Mesenchymal stem cell (in vitro differentiated cells and primary cell): ENCODE data around the gene HNRNPA3.

ENCODE experiments used
- DNase-seq: peaks from one replicate; pipeline ENCODE4 v3.0.0-alpha.2; 2013
- H2AFZ ChIP-seq: one replicate; pipeline ENCODE4 v1.6.1; 2013; ENCODE audit warnings: low read depth, mild to moderate bottlenecking, control low read depth, inconsistent platforms, low read length, moderate library complexity
- H2AK5ac ChIP-seq: 2 replicates; pipeline ENCODE4 v1.6.1; 2013; ENCODE audit warnings: low read length, moderate library complexity, mild to moderate bottlenecking, inconsistent platforms; ENCODE audit not compliant: severe bottlenecking
- H2BK120ac ChIP-seq: one replicate; pipeline ENCODE4 v1.6.1; 2013; ENCODE audit warnings: low read depth, mild to moderate bottlenecking, inconsistent platforms, low read length, moderate library complexity
- H2BK12ac ChIP-seq, 2 experiments: one replicate each; pipeline ENCODE4 v1.6.1; 2013; ENCODE audit warnings: inconsistent platforms in 2 of 2, low read length in 2 of 2, mild to moderate bottlenecking in 2 of 2, moderate library complexity in 2 of 2, control low read depth in 1 of 2
- H2BK15ac ChIP-seq: one replicate; pipeline ENCODE4 v1.6.1; 2013; ENCODE audit warnings: mild to moderate bottlenecking, low read depth, inconsistent platforms; ENCODE audit not compliant: poor library complexity, severe bottlenecking
- H2BK5ac ChIP-seq: 2 replicates; pipeline ENCODE4 v1.6.1; 2013; ENCODE audit warnings: low read depth, mild to moderate bottlenecking, low read length, control low read depth, inconsistent platforms; ENCODE audit not compliant: poor library complexity, severe bottlenecking
- H3K14ac ChIP-seq, 2 experiments: one replicate each; pipeline ENCODE4 v1.6.1; 2013; ENCODE audit warnings: inconsistent platforms in 2 of 2, low read length in 2 of 2, control low read depth in 1 of 2, mild to moderate bottlenecking in 1 of 2, moderate library complexity in 1 of 2
- H3K18ac ChIP-seq, 2 experiments: one replicate each; pipeline ENCODE4 v1.6.1; 2013; ENCODE audit warnings: inconsistent platforms in 2 of 2, low read length in 2 of 2, control low read depth in 1 of 2, low read depth in 1 of 2, mild to moderate bottlenecking in 1 of 2
- H3K23ac ChIP-seq, 2 experiments: one replicate each; pipeline ENCODE4 v1.6.1; 2013; ENCODE audit warnings: inconsistent platforms in 2 of 2, low read length in 2 of 2, mild to moderate bottlenecking in 2 of 2, moderate library complexity in 2 of 2, control low read depth in 1 of 2
- H3K27ac ChIP-seq: 2 replicates; pipeline ENCODE4 v1.5.1; 2013; ENCODE audit warnings: mild to moderate bottlenecking, moderate library complexity, low read length, control low read depth, inconsistent platforms; ENCODE audit not compliant: poor library complexity, severe bottlenecking
- H3K27me3 ChIP-seq, 2 experiments: 2 replicates each; pipeline versions ENCODE4 v1.6.1 to v1.7.0; 2013; ENCODE audit warnings: low read length in 2 of 2, mild to moderate bottlenecking in 2 of 2, moderate library complexity in 2 of 2, control low read depth in 1 of 2, inconsistent platforms in 1 of 2; ENCODE audit not compliant: control insufficient read depth in 1 of 2, insufficient read depth in 1 of 2
- H3K36me3 ChIP-seq, 2 experiments: 2 replicates each; pipeline versions ENCODE4 v1.6.1 to v1.7.0; 2013; ENCODE audit warnings: low read length in 2 of 2, control low read depth in 1 of 2, inconsistent platforms in 1 of 2, low read depth in 1 of 2, mild to moderate bottlenecking in 1 of 2; ENCODE audit not compliant: insufficient read depth in 2 of 2, control insufficient read depth in 1 of 2
- H3K4ac ChIP-seq, 2 experiments: one replicate each; pipeline ENCODE4 v1.6.1; 2013; ENCODE audit warnings: inconsistent platforms in 2 of 2, low read length in 2 of 2, mild to moderate bottlenecking in 2 of 2, moderate library complexity in 2 of 2, control low read depth in 1 of 2, low read depth in 1 of 2
- H3K4me1 ChIP-seq: 2 replicates; pipeline ENCODE4 v1.6.1; 2013; ENCODE audit warnings: low read depth, low read length, control low read depth; ENCODE audit not compliant: control insufficient read depth, insufficient read depth
- H3K4me2 ChIP-seq: 2 replicates; pipeline ENCODE4 v1.6.1; 2013; ENCODE audit warnings: low read length, mild to moderate bottlenecking, inconsistent platforms; ENCODE audit not compliant: poor library complexity, severe bottlenecking
- H3K4me3 ChIP-seq, 2 experiments: 2 replicates each; pipeline versions ENCODE4 v1.5.1 to v1.7.0; 2013; ENCODE audit warnings: low read length in 2 of 2, mild to moderate bottlenecking in 2 of 2, control low read depth in 1 of 2, low read depth in 1 of 2; ENCODE audit not compliant: insufficient read depth in 1 of 2
- H3K79me1 ChIP-seq: replicated peaks from 2 replicates; pipeline ENCODE4 v1.6.1; 2013; ENCODE audit warnings: mild to moderate bottlenecking, control low read depth, low read length, inconsistent platforms; ENCODE audit not compliant: poor library complexity, severe bottlenecking
- H3K9ac ChIP-seq: 2 replicates; pipeline ENCODE4 v1.7.0; 2013; ENCODE audit warnings: mild to moderate bottlenecking, low read length, moderate library complexity
- H3K9me3 ChIP-seq: 2 replicates; pipeline ENCODE4 v1.7.0; 2013; ENCODE audit warnings: mild to moderate bottlenecking, low read length; ENCODE audit not compliant: control insufficient read depth
- H4K8ac ChIP-seq: one replicate; pipeline ENCODE4 v1.6.1; 2013; ENCODE audit warnings: inconsistent platforms, mild to moderate bottlenecking, low read length, moderate library complexity
- H4K91ac ChIP-seq: one replicate; pipeline ENCODE4 v1.6.1; 2013; ENCODE audit warnings: mild to moderate bottlenecking, low read length, inconsistent platforms
- WGBS: methylation state at CpG from one replicate; pipeline ENCODE4 v1.1.7; 2013; ENCODE audit warnings: mixed read lengths; 5-methylcytosine and 5-hydroxymethylcytosine counted together

The HNRNPA3 gene

DNA sequence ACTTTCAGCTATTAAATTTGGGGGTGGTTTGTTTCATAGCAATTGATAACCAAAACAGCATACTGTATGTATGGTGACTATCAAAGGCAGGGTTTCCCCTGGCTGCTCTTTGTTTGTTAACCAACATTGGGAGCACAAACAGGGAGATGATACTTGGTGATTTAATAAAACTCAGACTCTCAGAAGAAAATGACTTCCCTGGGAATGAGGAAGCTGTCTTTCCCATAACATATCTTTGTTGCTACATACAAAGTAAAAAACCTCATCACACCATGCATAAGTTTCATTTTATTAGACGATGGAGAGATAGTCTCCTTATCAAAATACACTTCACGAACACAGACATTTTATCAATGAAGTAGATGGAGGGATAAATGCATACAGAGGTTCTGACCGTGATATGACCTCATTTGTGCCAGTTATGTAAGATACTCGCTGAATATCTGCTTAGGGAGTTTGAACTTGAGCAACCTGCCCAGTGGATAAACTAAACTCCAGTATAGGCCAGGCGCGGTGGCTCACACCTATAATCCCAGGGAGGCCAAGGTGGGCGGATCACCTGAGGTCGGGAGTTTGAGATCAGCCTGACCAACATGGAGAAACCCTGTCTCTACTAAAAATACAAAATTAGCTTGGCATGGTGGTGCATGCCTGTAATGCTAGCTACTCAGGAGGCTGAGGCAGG is 55.7 kb downstream of the HNRNPA3 start:
- Histone ChIP-seq H3K4me1 (peaks cover 7% of the 10 kb centered on the region), H3K18ac (no peak overlapping the region), H2AFZ (no peak overlapping the region), H3K9ac (no peak overlapping the region), H3K27me3 (no peaks in the 10 kb centered on the region), H3K14ac (no peak overlapping the region), H3K4me2 (no peak overlapping the region), H3K4ac (no peak overlapping the region), H3K36me3 (no peaks in the 10 kb centered on the region), H2AK5ac (peak overlapping the region; percentile 42), H3K4me3 (no peak overlapping the region), H4K8ac (no peak overlapping the region), H3K79me1 (peaks cover 1% of the 10 kb centered on the region), H2BK5ac (no peak overlapping the region), H4K91ac (no peak overlapping the region), H3K9me3 (no peaks in the 10 kb centered on the region), H2BK12ac (no peak overlapping the region), H3K27ac (no peak overlapping the region), H3K23ac (no peak overlapping the region), H2BK15ac (no peak overlapping the region), H2BK120ac (no peak overlapping the region)
- DNase-seq: no peak
- WGBS: 97% methylated on average over 7 of the region's 8 CpGs

DNA sequence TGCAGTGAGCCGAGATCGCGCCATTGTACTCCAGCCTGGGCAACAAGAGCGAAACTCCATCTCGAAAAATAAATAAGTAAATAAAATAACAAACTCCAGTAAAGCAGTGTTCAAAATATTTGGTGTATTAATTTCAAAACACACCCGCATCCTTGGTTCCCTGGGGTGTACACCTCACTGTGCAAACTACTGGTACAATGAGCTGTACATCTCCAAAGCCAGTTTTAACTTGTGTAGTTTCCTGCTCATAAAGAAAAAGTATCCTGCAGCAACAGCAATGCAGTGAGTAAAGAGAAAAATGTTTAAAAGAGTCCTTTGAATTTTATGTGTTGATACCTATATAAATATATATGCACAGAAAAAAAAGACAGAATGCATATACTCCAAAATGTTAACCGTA is 56.3 kb downstream of the HNRNPA3 start:
- Histone ChIP-seq H3K18ac (no peak overlapping the region), H3K4ac (no peak overlapping the region), H2BK15ac (no peak overlapping the region), H2AFZ (no peak overlapping the region), H2AK5ac (no peak overlapping the region), H3K4me3 (no peak overlapping the region), H3K4me2 (no peak overlapping the region), H2BK120ac (no peak overlapping the region), H3K14ac (no peak overlapping the region), H2BK5ac (no peak overlapping the region), H4K91ac (no peak overlapping the region), H3K79me1 (peaks cover 1% of the 10 kb centered on the region), H3K9ac (no peak overlapping the region), H3K4me1 (peaks cover 7% of the 10 kb centered on the region), H3K36me3 (no peaks in the 10 kb centered on the region), H3K23ac (no peak overlapping the region), H3K9me3 (no peaks in the 10 kb centered on the region), H3K27me3 (no peaks in the 10 kb centered on the region), H2BK12ac (no peak overlapping the region), H4K8ac (no peak overlapping the region), H3K27ac (no peak overlapping the region)
- DNase-seq: no peak
- 90% methylated on average over 2 of the region's 7 CpGs for WGBS

DNA sequence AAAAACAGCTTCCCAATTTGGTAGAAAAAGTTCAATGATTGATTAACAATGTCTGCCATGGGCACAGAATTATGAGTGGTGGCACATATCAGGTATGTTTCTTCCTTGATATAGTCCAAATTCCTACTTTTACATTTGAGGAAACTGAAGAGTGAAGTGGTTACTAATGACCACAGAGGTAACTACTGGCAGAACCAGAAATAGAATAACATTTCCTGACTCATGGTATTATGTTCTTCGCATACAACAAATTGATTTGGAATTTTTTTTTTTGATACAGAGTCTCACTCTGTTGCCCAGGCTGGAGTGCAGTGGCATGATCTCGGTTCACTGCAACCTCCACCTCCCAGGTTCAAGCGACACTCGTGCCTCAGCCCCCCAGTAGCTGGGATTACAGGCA is 57.9 kb downstream of the HNRNPA3 start:
- H3K27me3 ChIP-seq: no peaks in the 10 kb centered on the region
- 94% methylated on average over 4 of the region's 4 CpGs for WGBS
- H2AFZ ChIP-seq: no peak overlapping the region
- no peak overlapping the region for H2BK15ac ChIP-seq
- no peaks in the 10 kb centered on the region for H3K79me1 ChIP-seq
- H3K18ac ChIP-seq: no peak overlapping the region
- H3K14ac ChIP-seq: no peak overlapping the region
- H4K8ac ChIP-seq: no peak overlapping the region
- H3K4me3 ChIP-seq: no peak overlapping the region
- H3K9ac ChIP-seq: no peak overlapping the region
- H3K23ac ChIP-seq: no peak overlapping the region
- H3K9me3 ChIP-seq: no peaks in the 10 kb centered on the region
- no peaks in the 10 kb centered on the region for H3K36me3 ChIP-seq
- H2BK120ac ChIP-seq: no peak overlapping the region
- no peak overlapping the region for H3K4me2 ChIP-seq
- H3K27ac ChIP-seq: no peak overlapping the region
- H3K4ac ChIP-seq: no peak overlapping the region
- DNase-seq: no peak
- H2BK5ac ChIP-seq: no peak overlapping the region
- no peak overlapping the region for H2BK12ac ChIP-seq
- H4K91ac ChIP-seq: no peak overlapping the region
- no peak overlapping the region for H2AK5ac ChIP-seq
- H3K4me1 ChIP-seq: peaks cover 5% of the 10 kb centered on the region

DNA sequence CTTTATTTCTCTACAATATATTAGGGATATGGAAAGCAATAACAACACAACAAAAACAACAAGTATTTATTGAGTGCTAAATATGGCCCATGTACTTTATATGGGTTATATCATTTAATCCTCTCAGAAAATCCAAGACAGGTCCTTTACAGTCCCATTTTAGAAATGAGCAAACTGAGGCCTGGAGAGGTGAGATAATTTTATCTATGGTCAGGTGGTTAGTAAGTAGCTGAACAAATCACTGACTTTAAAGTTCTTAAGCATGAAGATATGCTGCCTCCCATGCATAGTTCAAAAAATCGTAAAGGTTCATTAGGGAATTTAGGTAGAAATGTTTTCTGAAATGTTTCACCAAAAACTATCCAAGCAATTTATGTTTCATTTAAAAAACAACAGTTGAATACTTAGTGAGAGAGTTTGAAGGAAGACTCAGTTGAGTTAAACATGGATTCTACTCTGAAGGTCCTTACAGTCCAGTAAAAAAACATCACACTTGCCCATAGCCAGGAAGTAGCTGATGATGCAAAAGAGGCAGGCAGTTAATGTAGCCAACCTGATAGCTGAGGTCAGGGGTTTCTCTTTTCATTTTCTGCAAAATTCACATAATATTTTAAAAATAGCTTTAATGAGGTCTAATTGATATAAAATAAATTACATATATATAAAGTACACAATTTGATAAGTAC is 59.5 kb downstream of the HNRNPA3 start:
- H2BK5ac ChIP-seq: no peak overlapping the region
- H3K27ac ChIP-seq: no peak overlapping the region
- H4K8ac ChIP-seq: no peak overlapping the region
- H3K23ac ChIP-seq: no peak overlapping the region
- H3K4ac ChIP-seq: no peak overlapping the region
- no peak overlapping the region for H3K4me2 ChIP-seq
- no peak overlapping the region for H2BK120ac ChIP-seq
- no peak overlapping the region for H2AFZ ChIP-seq
- no peak for DNase-seq
- no peak overlapping the region for H3K18ac ChIP-seq
- H3K4me1 ChIP-seq: peaks cover 2% of the 10 kb centered on the region
- H2AK5ac ChIP-seq: no peak overlapping the region
- no peaks in the 10 kb centered on the region for H3K36me3 ChIP-seq
- no peaks in the 10 kb centered on the region for H3K9me3 ChIP-seq
- H3K27me3 ChIP-seq: no peaks in the 10 kb centered on the region
- no peak overlapping the region for H4K91ac ChIP-seq
- H3K4me3 ChIP-seq: no peak overlapping the region
- H3K14ac ChIP-seq: no peak overlapping the region
- no peak overlapping the region for H2BK15ac ChIP-seq
- no CpG with 5 or more reads among the region's 1 CpG for WGBS
- no peak overlapping the region for H3K9ac ChIP-seq
- H2BK12ac ChIP-seq: no peak overlapping the region
- H3K79me1 ChIP-seq: no peaks in the 10 kb centered on the region
